ENCODE results near the gene MYMK. TPM values are rescaled to one million over a fixed set of nuclear protein-coding genes. Genes with fewer than 3 reads are reported as not detected.
A peak's percentile ranks its signal among the peaks of the same experiment; 100 is the strongest.

MYMK gene
- total RNA-seq, 4 donors from 2014 or later = not detected

DNA sequence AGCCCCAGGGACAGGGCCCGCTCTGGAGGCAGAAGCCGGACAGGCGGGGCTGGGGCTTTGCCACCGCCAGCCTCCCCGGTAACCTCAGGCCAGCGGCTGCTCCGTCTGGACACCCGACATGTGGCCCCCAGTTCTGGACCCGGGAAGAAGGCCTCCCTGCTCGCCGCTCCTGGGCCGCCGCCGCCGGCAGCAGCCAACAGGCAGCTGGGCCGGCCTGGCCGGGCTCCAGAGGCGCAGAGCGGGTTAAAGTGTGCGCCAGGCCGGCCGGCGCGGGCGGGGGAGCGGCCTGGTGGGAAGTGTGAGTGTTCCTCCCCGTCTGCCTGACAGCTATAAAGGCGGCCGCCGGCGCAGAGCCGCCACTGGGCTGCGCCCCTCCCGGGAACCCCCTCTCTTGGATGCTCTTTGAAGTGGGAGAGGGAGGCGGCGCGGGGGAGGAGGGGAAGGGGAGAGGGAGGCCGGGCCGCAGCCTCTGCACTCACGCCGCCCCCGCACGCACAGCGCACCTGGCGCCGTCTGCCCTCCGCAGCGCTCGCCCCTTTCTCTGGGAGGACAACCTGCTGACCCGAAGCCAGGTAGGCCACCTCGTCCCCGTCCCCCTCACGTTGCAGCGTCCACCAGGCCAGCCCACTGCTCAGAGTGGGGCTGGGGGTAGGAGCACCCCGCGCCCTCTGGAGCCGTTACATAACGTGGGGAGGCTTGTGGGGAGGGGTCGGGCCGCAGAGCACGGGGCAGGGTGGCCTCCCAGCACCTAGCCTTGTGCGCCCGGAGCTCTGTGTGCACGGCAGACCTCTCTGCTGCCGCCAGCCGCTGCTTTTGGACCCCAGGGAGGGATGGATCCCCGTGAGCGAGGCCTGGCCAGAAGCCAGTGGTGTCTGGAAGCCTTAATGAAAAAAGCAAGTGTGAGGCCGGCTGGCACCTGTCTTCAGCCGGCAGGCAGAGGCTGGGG is 9.9 kb upstream of the MYMK start, which contains the start of gene ADAMTSL2:
TSS of gene ADAMTSL2 (plus strand) at position 359 of the 946 bp plus-strand sequence. CDS start 2,009 bp downstream, outside the sequence.
- Histone ChIP-seq H3K27me3 (peaks cover 2% of the 10 kb centered on the region), H3K36me3 (no peaks in the 10 kb centered on the region), H3K9me3 (no peaks in the 10 kb centered on the region), H3K27ac (peak within 1 kb of the TSS in 3 of 4 donors; percentile 52 to 73 (median 64)), H3K4me3 (peak within 1 kb of the TSS; percentile 31 to 59), H3K4me1 (peaks cover 0 to 46% (median 24%) of the 10 kb centered on the region in 3 donors)
- no peak for TF ChIP-seq EP300 (IDR thresholded peaks at IDR 0.05)
- peak; percentile 12 for TF ChIP-seq POLR2AphosphoS5 (IDR thresholded peaks at IDR 0.05)
- peak; percentile 80 for ATAC-seq
- WGBS, 2 donors (ENCODE audit: low coverage in 1 of 2) = no CpG with 5 or more reads among the region's 70 CpGs

GRCh38 chr9:133533857-133534256 is 9.1 kb upstream of the MYMK start:
- peak overlapping the region in 3 of 4 donors; percentile 52 to 73 (median 64) for H3K27ac ChIP-seq
- no peaks in the 10 kb centered on the region for H3K9me3 ChIP-seq
- no peaks in the 10 kb centered on the region for H3K36me3 ChIP-seq
- WGBS, 2 donors (ENCODE audit: low coverage in 1 of 2) = 40% methylated on average over 1 of the region's 9 CpGs; no CpG with 5 or more reads in 1 of the 2 donors
- peaks cover 0 to 46% (median 20%) of the 10 kb centered on the region in 3 donors for H3K4me1 ChIP-seq
- peak; percentile 16 for ATAC-seq
- TF ChIP-seq POLR2A (IDR thresholded peaks at IDR 0.05) (no peak), EP300 (IDR thresholded peaks at IDR 0.05) (no peak), POLR2AphosphoS5 (IDR thresholded peaks at IDR 0.05) (no peak)
- TF ChIP-seq, protein P1, sequence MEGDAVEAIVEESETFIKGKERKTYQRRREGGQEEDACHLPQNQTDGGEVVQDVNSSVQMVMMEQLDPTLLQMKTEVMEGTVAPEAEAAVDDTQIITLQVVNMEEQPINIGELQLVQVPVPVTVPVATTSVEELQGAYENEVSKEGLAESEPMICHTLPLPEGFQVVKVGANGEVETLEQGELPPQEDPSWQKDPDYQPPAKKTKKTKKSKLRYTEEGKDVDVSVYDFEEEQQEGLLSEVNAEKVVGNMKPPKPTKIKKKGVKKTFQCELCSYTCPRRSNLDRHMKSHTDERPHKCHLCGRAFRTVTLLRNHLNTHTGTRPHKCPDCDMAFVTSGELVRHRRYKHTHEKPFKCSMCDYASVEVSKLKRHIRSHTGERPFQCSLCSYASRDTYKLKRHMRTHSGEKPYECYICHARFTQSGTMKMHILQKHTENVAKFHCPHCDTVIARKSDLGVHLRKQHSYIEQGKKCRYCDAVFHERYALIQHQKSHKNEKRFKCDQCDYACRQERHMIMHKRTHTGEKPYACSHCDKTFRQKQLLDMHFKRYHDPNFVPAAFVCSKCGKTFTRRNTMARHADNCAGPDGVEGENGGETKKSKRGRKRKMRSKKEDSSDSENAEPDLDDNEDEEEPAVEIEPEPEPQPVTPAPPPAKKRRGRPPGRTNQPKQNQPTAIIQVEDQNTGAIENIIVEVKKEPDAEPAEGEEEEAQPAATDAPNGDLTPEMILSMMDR (IDR thresholded peaks at IDR 0.05) = no peak
- peaks cover 10% of the 10 kb centered on the region for H3K27me3 ChIP-seq
- H3K4me3 ChIP-seq = peak overlapping the region in 1 of 2 donors; percentile 59

DNA sequence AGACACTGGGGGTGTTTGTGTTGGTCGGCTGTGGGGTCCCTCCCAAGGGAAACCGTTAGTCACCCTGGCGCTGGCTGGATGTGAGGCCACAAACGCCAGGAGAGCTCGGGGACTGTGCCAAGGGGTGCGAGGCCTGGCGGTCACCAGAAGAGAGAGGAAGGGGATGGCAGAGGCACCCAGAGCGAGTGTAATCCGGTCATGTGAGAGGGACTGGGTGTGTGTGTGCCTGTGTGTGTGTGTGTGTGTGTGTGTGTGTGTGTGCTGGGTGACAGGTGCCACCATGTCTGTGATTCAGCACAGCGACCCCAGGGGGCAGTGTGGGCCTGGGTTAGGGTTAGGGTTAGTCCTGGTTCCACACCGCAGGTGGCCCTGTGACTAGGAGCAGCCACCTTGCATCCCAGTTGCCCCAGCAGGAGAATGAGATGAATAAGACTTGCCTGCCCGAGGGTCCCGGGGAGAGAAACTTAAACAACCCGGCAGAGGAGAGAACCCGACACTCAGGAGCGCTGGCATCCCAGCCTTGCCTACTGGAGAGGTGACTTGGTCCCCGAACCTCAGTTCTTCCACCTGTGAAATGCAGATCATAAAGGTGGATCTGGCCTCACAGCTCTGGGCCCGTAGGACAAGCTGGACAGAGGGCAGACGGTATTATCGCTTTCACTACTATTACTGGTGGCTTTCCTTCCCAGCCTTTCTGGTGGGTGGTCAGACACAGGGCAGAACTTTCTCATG is 8.3 kb upstream of the MYMK start:
- no peak overlapping the region for H3K4me3 ChIP-seq
- H3K27ac ChIP-seq = peak overlapping the region in 1 of 4 donors; percentile 64
- H3K27me3 ChIP-seq = peaks cover 17% of the 10 kb centered on the region
- TF ChIP-seq, protein P1 (IDR thresholded peaks at IDR 0.05) = peak in 3 of 4 experiments; percentile 53 to 63 (median 60)
- TF ChIP-seq EP300 (IDR thresholded peaks at IDR 0.05) = no peak
- WGBS, 2 donors (ENCODE audit: low coverage in 1 of 2) = 39 to 60% methylated on average over 1 to 9 of the region's 20 CpGs
- ATAC-seq = peak; percentile 49
- peaks cover 0 to 52% (median 24%) of the 10 kb centered on the region in 3 donors for H3K4me1 ChIP-seq
- H3K9me3 ChIP-seq = no peaks in the 10 kb centered on the region
- H3K36me3 ChIP-seq = no peaks in the 10 kb centered on the region

DNA sequence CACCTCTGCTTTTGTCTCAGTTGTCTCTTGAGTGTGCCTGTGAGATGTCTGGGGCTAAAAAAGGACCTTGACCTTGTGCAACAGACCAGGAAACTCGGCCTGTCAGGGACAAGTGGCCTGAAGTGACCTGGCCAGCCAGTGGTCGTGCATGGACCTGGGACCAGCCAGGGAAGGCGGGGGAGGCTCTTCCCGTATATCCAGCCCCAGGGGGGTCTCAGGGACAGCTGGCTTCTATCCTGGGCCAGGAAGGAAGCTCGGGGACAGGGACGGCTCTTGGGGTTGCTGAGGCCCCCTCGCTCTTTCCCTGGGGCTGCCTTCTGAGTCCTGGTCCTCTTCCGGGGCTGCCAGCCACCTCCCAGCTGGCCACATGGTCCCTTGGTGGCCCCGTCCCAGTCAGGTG is 6.5 kb upstream of the MYMK start:
- ATAC-seq = no peak
- H3K9me3 ChIP-seq = no peaks in the 10 kb centered on the region
- no peaks in the 10 kb centered on the region for H3K36me3 ChIP-seq
- TF ChIP-seq, protein P1 (IDR thresholded peaks at IDR 0.05) = no peak
- TF ChIP-seq POLR2A (IDR thresholded peaks at IDR 0.05) (no peak), POLR2AphosphoS5 (IDR thresholded peaks at IDR 0.05) (no peak), EP300 (IDR thresholded peaks at IDR 0.05) (no peak)
- WGBS, 2 donors (ENCODE audit: low coverage in 1 of 2) = 74% methylated on average over 3 of the region's 9 CpGs; no CpG with 5 or more reads in 1 of the 2 donors
- no peak overlapping the region for H3K4me3 ChIP-seq
- no peak overlapping the region for H3K27ac ChIP-seq
- peaks cover 0 to 70% (median 36%) of the 10 kb centered on the region in 3 donors for H3K4me1 ChIP-seq
- H3K27me3 ChIP-seq = peaks cover 24% of the 10 kb centered on the region

DNA sequence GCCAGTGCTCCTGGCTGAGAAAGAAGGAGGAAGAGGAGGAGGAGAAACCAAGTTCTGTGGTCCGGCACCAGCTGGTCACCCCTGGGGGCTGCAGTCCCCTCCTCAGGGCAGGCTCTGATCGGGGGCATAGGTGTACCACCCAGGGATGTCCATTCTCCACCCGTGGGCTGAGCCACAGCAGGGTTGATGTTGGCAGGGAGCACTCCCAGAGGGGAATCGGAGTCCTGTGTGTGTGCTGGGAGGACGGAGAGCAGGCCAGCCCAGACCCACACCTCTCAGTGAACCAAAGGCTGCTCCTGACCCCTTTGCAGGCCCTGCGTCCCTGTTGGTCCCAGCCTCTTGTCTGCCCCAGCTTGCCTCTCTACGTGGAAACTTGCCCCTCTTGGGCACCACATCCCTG is 5.1 kb upstream of the MYMK start:
- no peak for ATAC-seq
- no peak overlapping the region for H3K4me3 ChIP-seq
- no peaks in the 10 kb centered on the region for H3K9me3 ChIP-seq
- H3K4me1 ChIP-seq = peaks cover 0 to 66% (median 27%) of the 10 kb centered on the region in 3 donors
- no CpG with 5 or more reads among the region's 7 CpGs for WGBS, 2 donors (ENCODE audit: low coverage in 1 of 2)
- no peaks in the 10 kb centered on the region for H3K36me3 ChIP-seq
- no peak overlapping the region for H3K27ac ChIP-seq
- peaks cover 24% of the 10 kb centered on the region for H3K27me3 ChIP-seq
- TF ChIP-seq POLR2A (IDR thresholded peaks at IDR 0.05) (no peak), POLR2AphosphoS5 (IDR thresholded peaks at IDR 0.05) (no peak), EP300 (IDR thresholded peaks at IDR 0.05) (no peak)
- TF ChIP-seq, protein P1 (IDR thresholded peaks at IDR 0.05) = no peak
